ENCODE results near the gene PDIA2.
"Not testable (repeated sequence)": the region's sequence is repeated elsewhere in the genome, so short reads cannot be mapped to it uniquely, and the experiment has no call there.

PDIA2 gene

DNA sequence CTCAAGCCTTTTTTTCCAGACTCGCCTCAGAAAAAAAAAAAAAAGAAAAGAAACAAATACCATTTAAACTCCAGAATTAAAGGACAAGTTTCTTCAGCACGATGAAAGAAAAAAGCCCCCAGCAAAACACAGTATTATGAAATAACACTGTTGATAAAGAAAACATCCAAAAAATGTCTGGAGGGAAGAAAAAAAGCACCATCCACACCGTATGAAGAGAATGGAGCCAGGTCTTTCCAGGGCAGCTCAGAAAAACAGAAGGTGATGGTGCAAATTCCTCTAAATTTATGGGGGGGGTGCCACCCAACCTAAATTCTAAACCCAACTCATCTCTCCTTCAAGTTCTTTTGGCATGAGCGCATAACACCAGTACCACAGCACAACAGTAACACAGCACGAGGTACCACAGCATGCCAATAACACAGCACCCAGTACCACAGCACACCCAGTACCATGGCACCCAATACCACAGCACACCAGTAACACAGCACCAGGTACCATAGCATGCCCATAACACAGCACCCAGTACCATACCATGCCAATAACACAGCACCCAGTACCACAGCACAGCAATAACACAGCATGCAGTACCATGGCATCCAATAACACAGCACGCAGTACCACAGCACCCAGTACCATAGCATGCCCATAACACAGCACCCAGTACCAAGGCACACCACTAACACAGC lies 50.6 kb downstream of the PDIA2 start:
- no peak for DNase-seq

DNA sequence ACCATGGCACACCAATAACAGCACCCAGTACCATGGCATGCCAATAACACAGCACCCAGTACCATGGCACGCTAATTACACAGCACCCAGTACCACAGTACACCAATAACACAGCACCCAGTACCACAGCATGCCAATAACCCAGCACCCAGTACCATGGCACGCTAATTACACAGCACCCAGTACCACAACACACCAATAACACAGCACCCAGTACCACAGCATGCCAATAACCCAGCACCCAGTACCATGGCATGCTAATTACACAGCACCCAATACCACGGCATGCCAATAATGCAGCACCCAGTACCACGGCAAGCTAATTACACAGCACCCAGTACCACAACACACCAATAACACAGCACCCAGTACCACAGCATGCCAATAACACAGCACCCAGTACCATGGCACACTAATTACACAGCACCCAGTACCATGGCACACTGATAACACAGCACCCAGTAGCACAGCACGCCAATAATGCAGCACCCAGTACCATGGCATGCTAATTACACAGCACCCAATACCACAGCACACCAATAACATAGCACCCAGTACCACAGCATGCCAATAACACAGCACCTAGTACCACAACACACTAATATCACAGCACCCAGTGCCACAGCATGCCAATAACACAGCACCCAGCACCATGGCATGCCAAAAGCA lies 51.3 kb downstream of the PDIA2 start:
- DNase-seq: not testable (repeated sequence)

DNA sequence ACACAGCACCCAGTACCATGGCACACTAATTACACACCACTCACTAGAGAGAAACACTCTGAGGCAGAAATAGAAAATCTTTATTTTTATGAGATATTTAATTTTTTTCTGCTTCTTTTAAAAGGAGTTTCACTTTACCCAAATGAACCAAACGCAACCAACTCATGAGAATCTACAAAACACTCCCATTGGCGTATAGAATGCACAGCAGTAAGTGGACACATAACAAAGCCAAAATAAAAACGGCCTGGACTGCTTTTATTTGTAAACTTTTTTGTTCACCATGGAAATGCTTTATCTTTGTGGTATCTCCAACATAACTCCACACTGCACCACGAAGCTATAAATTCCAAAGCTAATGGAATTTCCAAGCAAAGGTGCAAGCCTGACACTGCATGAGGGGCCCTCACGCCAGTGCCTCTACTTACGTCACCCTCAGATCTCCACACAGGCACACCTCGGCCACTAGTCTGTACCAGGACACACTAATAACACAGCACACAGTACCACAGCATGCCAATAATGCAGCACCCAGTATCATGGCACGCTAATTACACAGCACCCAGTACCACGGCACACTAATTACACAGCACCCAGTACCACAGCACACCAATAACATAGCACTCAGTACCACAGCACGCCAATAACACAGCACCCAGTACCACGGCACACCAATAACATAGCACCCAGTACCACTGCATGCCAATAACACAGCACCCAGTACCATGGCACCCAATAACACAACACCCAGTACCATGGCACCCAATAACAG lies 52.1 kb downstream of the PDIA2 start:
- not testable (repeated sequence) for DNase-seq

DNA sequence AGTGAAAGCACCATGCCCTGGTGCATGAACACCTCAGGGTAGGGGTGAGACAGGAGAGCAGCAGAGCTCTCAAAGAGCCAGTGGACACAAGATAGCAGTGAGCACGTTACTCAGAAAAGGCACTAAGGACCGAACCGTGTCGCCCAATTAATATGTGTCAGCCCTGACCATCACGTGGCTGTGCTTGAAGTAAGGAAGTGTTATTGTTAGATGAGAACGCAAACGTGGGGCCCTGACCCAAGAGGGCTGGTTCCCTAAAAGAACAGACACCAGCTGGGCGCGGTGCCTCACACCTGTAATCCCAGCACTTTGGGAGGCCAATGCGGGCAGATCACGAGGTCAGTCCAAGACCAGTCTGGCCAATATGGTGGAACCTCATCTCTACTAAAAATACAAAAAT lies 53.3 kb downstream of the PDIA2 start:
- DNase-seq: no peak
